Aorta (tissue), 5 donors: Measurements from ENCODE around the gene USP6NL. TPM values are rescaled to one million over a fixed set of nuclear protein-coding genes. Genes with fewer than 3 reads are reported as not detected.

Experiments
- ATAC-seq: fragments of 200-7000 bp; cut with Tn5 transposase; one replicate; pipeline ENCODE4 v1.9.1; 2022; ENCODE audit warnings: moderate library complexity; ENCODE audit not compliant: low FRiP score
- DNase-seq, 2 donors: peaks; one replicate each; pipeline ENCODE4 v3.0.0-alpha.2; 2020
- H3K27ac ChIP-seq, 2 donors: one replicate each; pipeline ENCODE4 v1.5.1; 2013; ENCODE audit warnings: low read length in 2 of 2, mild to moderate bottlenecking in 2 of 2, moderate library complexity in 2 of 2, control low read depth in 1 of 2, inconsistent platforms in 1 of 2, low read depth in 1 of 2
- H3K27me3 ChIP-seq, 2 donors: one replicate each; pipeline ENCODE4 v1.6.1; 2013; ENCODE audit warnings: control low read depth in 1 of 2, low read length in 1 of 2, mild to moderate bottlenecking in 1 of 2, moderate library complexity in 1 of 2; ENCODE audit not compliant: insufficient read depth in 2 of 2, control insufficient read depth in 1 of 2
- H3K36me3 ChIP-seq, 2 donors: one replicate each; pipeline ENCODE4 v1.6.1; 2013; ENCODE audit warnings: control low read depth in 1 of 2, low read length in 1 of 2, mild to moderate bottlenecking in 1 of 2; ENCODE audit not compliant: insufficient read depth in 2 of 2, control insufficient read depth in 1 of 2
- H3K4me1 ChIP-seq, 2 donors: one replicate each; pipeline ENCODE4 v1.6.1; 2013; ENCODE audit warnings: low read length in 2 of 2, control low read depth in 1 of 2, mild to moderate bottlenecking in 1 of 2, moderate library complexity in 1 of 2; ENCODE audit not compliant: insufficient read depth in 2 of 2, control insufficient read depth in 1 of 2
- H3K4me3 ChIP-seq, 2 donors: one replicate each; pipeline ENCODE4 v1.5.1; 2013; ENCODE audit warnings: low read length in 2 of 2, control low read depth in 1 of 2, mild to moderate bottlenecking in 1 of 2
- H3K9me3 ChIP-seq: one replicate; pipeline ENCODE4 v1.6.1; 2013; ENCODE audit warnings: mild to moderate bottlenecking, low read length; ENCODE audit not compliant: control insufficient read depth
- WGBS, 2 donors: extraction: QIAGEN DNeasy Blood & Tissue Kit; methylation state at CpG; one replicate each; pipeline ENCODE4 v1.1.7; 2013; 5-methylcytosine and 5-hydroxymethylcytosine counted together
- intact Hi-C, 2 donors: fragments of 100-400 bp; cut with DNase I; formaldehyde crosslinking; loops; one replicate each; pipeline versions ENCODE4 v1.14.2 to v1.15.0; 2022
- polyA plus RNA-seq, 2 donors: library from polyadenylated mRNA; stranded (reverse); fragments of 200-250 nt; gene quantifications; one replicate each; pipeline ENCODE4 v1.2.3, GENCODE V29; 2013
- total RNA-seq, 2 donors: library from RNA; stranded (reverse); fragmentation: NEBNext Ultra II Directional; extraction: Animal tissue kit (Norgen Biotek cat#: 25700); gene quantifications; one replicate each; pipeline ENCODE4 v1.2.1, GENCODE V29; 2021
- donor health status: healthy with polysubstance abuse.
- donor health status: Bipolar disorder and iron deficiency.
- donor health status: DM: no; HTN: no; CAD: no.
- donor health status: DM: no; HTN: no; CAD: no.
- donor health status: DM: yes; HTN: yes; CAD: no.

Gene USP6NL
- total and polyA plus RNA-seq, 4 donors = 3.8 to 12.5 (median 7.7) TPM

GRCh38 chr10:11407939-11408338 lies 203.5 kb downstream of the USP6NL start:
- ATAC-seq (no peak), DNase-seq (no peak)
- intact Hi-C loops = no loop called here
- no peak overlapping the region for H3K4me3 ChIP-seq
- WGBS, 2 donors = 85 to 90% methylated on average over 2 of the region's 2 CpGs
- no peaks in the 10 kb centered on the region for H3K36me3 ChIP-seq
- H3K9me3 ChIP-seq = peaks cover 6% of the 10 kb centered on the region
- no peaks in the 10 kb centered on the region for H3K27me3 ChIP-seq
- H3K4me1 ChIP-seq = no peaks in the 10 kb centered on the region
- no peak overlapping the region for H3K27ac ChIP-seq

DNA sequence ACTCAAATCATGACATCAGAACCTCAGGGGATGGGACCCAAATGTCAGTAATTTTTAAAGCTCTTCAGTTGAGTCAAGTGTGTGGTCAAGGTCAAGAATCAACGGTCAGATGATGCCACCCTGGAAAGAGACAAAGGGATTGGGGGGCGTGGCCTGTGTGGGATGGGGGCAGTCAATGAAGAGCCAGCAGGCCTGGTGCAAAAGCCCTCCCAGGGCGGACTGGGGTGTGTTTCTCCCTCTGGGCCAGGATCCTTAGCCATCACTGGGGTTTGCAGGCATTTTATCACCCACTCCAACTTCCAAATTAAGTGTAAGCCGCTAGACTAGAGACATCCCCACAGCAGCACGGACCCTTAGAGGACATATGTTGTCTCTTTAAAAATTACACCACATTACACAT lies 204.7 kb downstream of the USP6NL start:
- DNase-seq = no peak
- no peak for ATAC-seq
- no peak overlapping the region for H3K27ac ChIP-seq
- intact Hi-C loops = no loop called here
- H3K4me1 ChIP-seq = no peaks in the 10 kb centered on the region
- no peak overlapping the region for H3K4me3 ChIP-seq
- H3K27me3 ChIP-seq = no peaks in the 10 kb centered on the region
- no peaks in the 10 kb centered on the region for H3K36me3 ChIP-seq
- H3K9me3 ChIP-seq = no peaks in the 10 kb centered on the region
- WGBS, 2 donors = 82 to 91% methylated on average over 5 of the region's 5 CpGs

GRCh38 chr10:11404901-11405300 lies 206.5 kb downstream of the USP6NL start:
- H3K27ac ChIP-seq = no peak overlapping the region
- H3K36me3 ChIP-seq = no peaks in the 10 kb centered on the region
- WGBS, 2 donors = 38 to 39% methylated on average over 13 of the region's 13 CpGs
- ATAC-seq (no peak), DNase-seq (no peak)
- intact Hi-C loops = no loop called here
- H3K4me3 ChIP-seq = no peak overlapping the region
- H3K27me3 ChIP-seq = no peaks in the 10 kb centered on the region
- H3K9me3 ChIP-seq = no peaks in the 10 kb centered on the region
- H3K4me1 ChIP-seq = no peaks in the 10 kb centered on the region

Other genes with a start within 250 kb of the USP6NL start
- gene ECHDC3, start 130.7 kb upstream of the USP6NL start, total RNA-seq = 1 to 10 TPM; 7.3 to 9.6 TPM
- gene ECHDC3, start 130.7 kb upstream of the USP6NL start, polyA plus RNA-seq = 10 to 100 TPM in 1 of 2 donors, 1 to 10 TPM in 1; 6.0 to 10.1 TPM
- 1 to 10 TPM; 6.5 to 8.0 TPM for gene PROSER2, start 211.7 kb upstream of the USP6NL start, total RNA-seq
- gene PROSER2, start 211.7 kb upstream of the USP6NL start, polyA plus RNA-seq = 1 to 10 TPM; 1.4 to 2.2 TPM